Stimulated activated CD8-positive, alpha-beta memory T cell treated with anti-CD3 and anti-CD28 coated beads, Interleukin-4, amount 100 ng/mL, for 1 hour (primary cell): ENCODE results near the gene ACTN3.
"Not testable (repeated sequence)": the region's sequence is repeated elsewhere in the genome, so short reads cannot be mapped to it uniquely, and the experiment has no call there.

Experiments
- DNase-seq, 2 donors: peaks; one replicate each; pipeline ENCODE4 v3.0.0-alpha.2; 2020; ENCODE audit warnings: low read depth in 2 of 2, low spot score in 1 of 2

ACTN3 gene

GRCh38 chr11:66544952-66545351 is 1.8 kb upstream of the ACTN3 start:
- DNase-seq: not testable (repeated sequence)

- DNase-seq: peak; percentile 42 to 58
Measured at GRCh38 chr11:66545701-66546367, 869 bp upstream of the ACTN3 start, which contains the start of gene ZDHHC24. Gene ZDHHC24 (minus strand): TSS chr11:66546048. CDS start chr11:66546003, 45 bp downstream.

- no peak for DNase-seq
Measured at GRCh38 chr11:66546966-66547661, 411 bp downstream of the ACTN3 start.

GRCh38 chr11:66547662-66548009 is 933 bp downstream of the ACTN3 start:
- no peak for DNase-seq

GRCh38 chr11:66548041-66548440 is 1.3 kb downstream of the ACTN3 start:
- DNase-seq: no peak

- no peak for DNase-seq
Measured at GRCh38 chr11:66548774-66549630, 2.3 kb downstream of the ACTN3 start.

- no peak for DNase-seq
Measured at GRCh38 chr11:66549696-66550095, 3.0 kb downstream of the ACTN3 start.

GRCh38 chr11:66550887-66551286 is 4.2 kb downstream of the ACTN3 start:
- DNase-seq: no peak

- DNase-seq: no peak
Measured at GRCh38 chr11:66554602-66555001, 7.9 kb downstream of the ACTN3 start.

- no peak for DNase-seq
Measured at GRCh38 chr11:66555416-66555815, 8.7 kb downstream of the ACTN3 start.

- DNase-seq: no peak
Measured at GRCh38 chr11:66556086-66556485, 9.4 kb downstream of the ACTN3 start.

GRCh38 chr11:66557733-66558326 is 11.1 kb downstream of the ACTN3 start:
- no peak for DNase-seq

GRCh38 chr11:66559142-66559865 is 12.6 kb downstream of the ACTN3 start:
- no peak for DNase-seq

GRCh38 chr11:66559866-66560676 is 13.4 kb downstream of the ACTN3 start:
- DNase-seq: no peak

GRCh38 chr11:66561178-66561974 is 14.7 kb downstream of the ACTN3 start:
- no peak for DNase-seq

GRCh38 chr11:66561975-66562248 is 15.2 kb downstream of the ACTN3 start:
- no peak for DNase-seq

- no peak for DNase-seq
Measured at GRCh38 chr11:66562275-66562674, 15.6 kb downstream of the ACTN3 start.

GRCh38 chr11:66562907-66563583 is 16.3 kb downstream of the ACTN3 start:
- DNase-seq: no peak

GRCh38 chr11:66563832-66564231 is 17.1 kb downstream of the ACTN3 start:
- no peak for DNase-seq
